KMS-11 (cell line): Measurements from ENCODE around the gene KLF9.

Experiments used
- H2AFZ ChIP-seq: fragments of 200-600 bp; sonication (generic); 2 replicates; pipeline ENCODE4 v1.6.1; 2016; ENCODE audit warnings: antibody characterized with exemption, mixed run types, low read depth
- H3K27ac ChIP-seq: fragments of 200-600 bp; sonication (generic); 2 replicates; pipeline ENCODE4 v1.6.1; 2016; ENCODE audit warnings: mild to moderate bottlenecking, mixed run types
- H3K27me3 ChIP-seq: fragments of 200-600 bp; sonication (generic); 2 replicates; pipeline ENCODE4 v1.6.1; 2017; ENCODE audit warnings: mild to moderate bottlenecking, low read depth, mixed run types, moderate library complexity; ENCODE audit not compliant: insufficient read depth
- H3K36me3 ChIP-seq: fragments of 200-600 bp; sonication (generic); 2 replicates; pipeline ENCODE4 v1.6.1; 2017; ENCODE audit warnings: mild to moderate bottlenecking, mixed run types; ENCODE audit not compliant: insufficient read depth
- H3K4me1 ChIP-seq: fragments of 200-600 bp; sonication (generic); 2 replicates; pipeline ENCODE4 v1.6.1; 2016; ENCODE audit warnings: mild to moderate bottlenecking, low read depth, mixed run types; ENCODE audit not compliant: poor library complexity, severe bottlenecking
- H3K4me2 ChIP-seq: fragments of 200-600 bp; sonication (generic); 2 replicates; pipeline ENCODE4 v1.7.0; 2016; ENCODE audit warnings: mild to moderate bottlenecking, mixed run types
- H3K4me3 ChIP-seq: fragments of 200-600 bp; sonication (generic); IDR thresholded peaks from 2 replicates; pipeline ENCODE4 v1.6.1; 2017; ENCODE audit warnings: low read depth, low read length, mixed read lengths; ENCODE audit not compliant: insufficient read depth
- H3K79me2 ChIP-seq: fragments of 200-600 bp; sonication (generic); 2 replicates; pipeline ENCODE4 v1.6.1; 2016; ENCODE audit warnings: low read depth, mixed run types; ENCODE audit not compliant: insufficient read depth
- H3K9ac ChIP-seq: fragments of 200-600 bp; sonication (generic); 2 replicates; pipeline ENCODE4 v1.6.1; 2016; ENCODE audit warnings: mild to moderate bottlenecking, mixed run types
- H4K20me1 ChIP-seq: fragments of 200-600 bp; sonication (generic); 2 replicates; pipeline ENCODE4 v1.6.1; 2016; ENCODE audit warnings: mild to moderate bottlenecking, mixed run types; ENCODE audit not compliant: insufficient read depth
- TF ChIP-seq, protein P1 (sequence below): fragments of 200-600 bp; sonication (generic); conservative IDR thresholded peaks from 2 replicates; pipeline ENCODE4 v1.6.1; 2017; ENCODE audit warnings: low read depth, mild to moderate bottlenecking, antibody characterized with exemption, low read length, moderate library complexity, mixed read lengths

Gene KLF9

DNA sequence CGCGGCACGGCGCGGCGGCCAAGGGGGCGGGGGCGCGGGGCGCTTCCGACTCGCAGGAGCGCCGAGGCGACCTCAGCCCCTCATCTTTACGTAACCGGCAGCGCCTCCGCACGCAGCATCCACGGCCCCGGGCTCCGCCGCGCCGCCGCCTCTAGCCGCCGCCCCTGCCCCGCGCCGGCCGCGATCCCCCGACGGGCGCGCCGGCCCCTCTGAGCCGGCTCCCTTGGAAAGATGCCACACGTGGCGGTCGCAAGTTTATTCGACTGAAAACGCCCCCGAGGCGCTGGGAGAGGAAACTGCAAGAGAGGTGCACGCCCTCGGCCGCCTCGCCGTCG is 1.0 kb downstream of the KLF9 start:
- peak overlapping the region; percentile 89 for H3K27ac ChIP-seq
- H3K27me3 ChIP-seq, result no peaks in the 10 kb centered on the region
- H3K4me1 ChIP-seq, result peaks cover 45% of the 10 kb centered on the region
- peak overlapping the region; percentile 81 for H3K9ac ChIP-seq
- H3K4me2 ChIP-seq, result peak overlapping the region; percentile 96
- no peaks in the 10 kb centered on the region for H4K20me1 ChIP-seq
- H3K4me3 ChIP-seq, result no peak overlapping the region
- TF ChIP-seq, protein P1, sequence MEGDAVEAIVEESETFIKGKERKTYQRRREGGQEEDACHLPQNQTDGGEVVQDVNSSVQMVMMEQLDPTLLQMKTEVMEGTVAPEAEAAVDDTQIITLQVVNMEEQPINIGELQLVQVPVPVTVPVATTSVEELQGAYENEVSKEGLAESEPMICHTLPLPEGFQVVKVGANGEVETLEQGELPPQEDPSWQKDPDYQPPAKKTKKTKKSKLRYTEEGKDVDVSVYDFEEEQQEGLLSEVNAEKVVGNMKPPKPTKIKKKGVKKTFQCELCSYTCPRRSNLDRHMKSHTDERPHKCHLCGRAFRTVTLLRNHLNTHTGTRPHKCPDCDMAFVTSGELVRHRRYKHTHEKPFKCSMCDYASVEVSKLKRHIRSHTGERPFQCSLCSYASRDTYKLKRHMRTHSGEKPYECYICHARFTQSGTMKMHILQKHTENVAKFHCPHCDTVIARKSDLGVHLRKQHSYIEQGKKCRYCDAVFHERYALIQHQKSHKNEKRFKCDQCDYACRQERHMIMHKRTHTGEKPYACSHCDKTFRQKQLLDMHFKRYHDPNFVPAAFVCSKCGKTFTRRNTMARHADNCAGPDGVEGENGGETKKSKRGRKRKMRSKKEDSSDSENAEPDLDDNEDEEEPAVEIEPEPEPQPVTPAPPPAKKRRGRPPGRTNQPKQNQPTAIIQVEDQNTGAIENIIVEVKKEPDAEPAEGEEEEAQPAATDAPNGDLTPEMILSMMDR, result no peak
- H3K36me3 ChIP-seq, result no peaks in the 10 kb centered on the region
- peaks cover 33% of the 10 kb centered on the region for H3K79me2 ChIP-seq
- peak overlapping the region; percentile 67 for H2AFZ ChIP-seq

DNA sequence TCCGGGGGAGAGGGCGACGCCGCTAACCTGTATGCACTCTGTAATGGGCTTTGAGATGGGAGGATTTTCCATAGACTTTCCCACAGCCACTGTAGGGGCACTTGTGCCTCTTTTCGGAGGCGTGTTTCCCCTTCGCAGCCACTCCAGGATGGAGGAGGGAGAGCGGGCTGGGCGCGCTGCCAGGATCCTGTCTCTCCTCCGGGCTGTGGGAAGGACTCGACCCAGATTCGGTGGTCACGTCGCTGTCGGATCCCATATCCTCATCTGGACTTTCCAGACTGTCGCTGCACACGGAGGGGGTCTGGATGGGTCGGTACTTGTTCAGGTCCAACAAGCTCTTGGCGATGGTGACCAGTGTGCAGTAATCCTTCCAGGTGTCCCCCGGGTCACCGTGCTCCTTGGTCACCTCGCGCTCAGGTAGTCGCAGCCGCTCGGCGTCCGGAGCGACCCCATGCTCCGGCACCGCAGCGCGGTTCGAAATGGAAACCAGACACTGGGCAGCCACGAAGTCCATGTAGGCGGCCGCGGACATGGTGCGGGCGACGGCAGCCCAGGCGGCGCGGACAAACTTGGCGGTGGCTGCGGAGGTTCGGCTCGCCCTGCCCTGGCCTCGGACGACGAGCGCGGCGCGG is 1.5 kb downstream of the KLF9 start:
- H2AFZ ChIP-seq, result peak overlapping the region; percentile 67
- H3K27me3 ChIP-seq, result no peaks in the 10 kb centered on the region
- H3K79me2 ChIP-seq, result peaks cover 37% of the 10 kb centered on the region
- TF ChIP-seq, protein P1, result no peak
- H3K27ac ChIP-seq, result peak overlapping the region; percentile 89
- no peaks in the 10 kb centered on the region for H3K36me3 ChIP-seq
- H3K4me3 ChIP-seq, result no peak overlapping the region
- peak overlapping the region; percentile 96 for H3K4me2 ChIP-seq
- peak overlapping the region; percentile 81 for H3K9ac ChIP-seq
- no peaks in the 10 kb centered on the region for H4K20me1 ChIP-seq
- H3K4me1 ChIP-seq, result peaks cover 46% of the 10 kb centered on the region

DNA sequence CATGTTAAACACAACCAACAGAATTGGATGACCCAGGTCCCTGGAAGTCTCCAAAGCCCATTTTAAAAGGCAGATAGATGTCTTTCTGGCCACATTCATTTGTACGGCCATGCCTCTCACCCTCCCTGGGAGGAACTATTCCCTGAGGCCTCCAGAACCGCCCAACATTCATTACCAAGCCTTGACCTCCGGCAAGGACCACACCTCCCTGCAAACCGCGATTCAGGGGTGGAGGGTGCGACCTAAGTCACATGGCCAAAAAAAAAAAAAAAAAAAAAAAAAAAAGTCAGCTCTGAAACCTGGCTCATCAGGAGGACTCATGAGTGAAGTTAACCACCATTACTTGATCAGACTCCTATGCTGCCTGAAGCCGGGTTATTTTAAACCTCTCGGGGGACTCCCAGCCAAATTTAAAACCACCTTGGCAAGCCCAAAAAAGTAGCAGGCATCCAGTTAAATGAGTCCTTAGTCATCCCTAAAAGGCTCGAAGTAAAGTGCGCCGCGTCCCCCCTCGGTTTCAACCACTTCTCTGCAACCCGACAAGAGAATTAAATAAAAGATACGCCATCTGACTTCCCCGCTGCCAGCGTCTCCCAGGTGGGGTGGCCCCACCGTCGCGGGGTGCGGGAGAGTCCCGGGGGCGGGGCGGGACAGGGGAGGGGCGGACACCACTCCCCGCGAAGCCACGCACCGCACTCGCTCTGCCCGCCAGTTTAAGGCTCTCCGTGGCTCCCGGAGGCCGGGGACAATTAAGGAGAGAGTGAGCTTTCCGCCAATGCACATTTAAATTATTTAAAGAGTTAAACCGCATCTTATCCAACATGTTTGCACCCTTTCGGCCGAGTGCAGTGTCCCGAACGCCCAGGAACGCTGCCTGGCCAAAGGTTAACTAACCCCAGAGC is 2.3 kb downstream of the KLF9 start:
- peak overlapping the region; percentile 67 for H2AFZ ChIP-seq
- TF ChIP-seq, protein P1, result no peak
- peaks cover 45% of the 10 kb centered on the region for H3K79me2 ChIP-seq
- H3K27ac ChIP-seq, result peak overlapping the region; percentile 89
- no peaks in the 10 kb centered on the region for H4K20me1 ChIP-seq
- peak overlapping the region; percentile 96 for H3K4me2 ChIP-seq
- H3K4me1 ChIP-seq, result peaks cover 47% of the 10 kb centered on the region
- H3K27me3 ChIP-seq, result no peaks in the 10 kb centered on the region
- peak overlapping the region; percentile 81 for H3K9ac ChIP-seq
- no peaks in the 10 kb centered on the region for H3K36me3 ChIP-seq
- H3K4me3 ChIP-seq, result no peak overlapping the region

DNA sequence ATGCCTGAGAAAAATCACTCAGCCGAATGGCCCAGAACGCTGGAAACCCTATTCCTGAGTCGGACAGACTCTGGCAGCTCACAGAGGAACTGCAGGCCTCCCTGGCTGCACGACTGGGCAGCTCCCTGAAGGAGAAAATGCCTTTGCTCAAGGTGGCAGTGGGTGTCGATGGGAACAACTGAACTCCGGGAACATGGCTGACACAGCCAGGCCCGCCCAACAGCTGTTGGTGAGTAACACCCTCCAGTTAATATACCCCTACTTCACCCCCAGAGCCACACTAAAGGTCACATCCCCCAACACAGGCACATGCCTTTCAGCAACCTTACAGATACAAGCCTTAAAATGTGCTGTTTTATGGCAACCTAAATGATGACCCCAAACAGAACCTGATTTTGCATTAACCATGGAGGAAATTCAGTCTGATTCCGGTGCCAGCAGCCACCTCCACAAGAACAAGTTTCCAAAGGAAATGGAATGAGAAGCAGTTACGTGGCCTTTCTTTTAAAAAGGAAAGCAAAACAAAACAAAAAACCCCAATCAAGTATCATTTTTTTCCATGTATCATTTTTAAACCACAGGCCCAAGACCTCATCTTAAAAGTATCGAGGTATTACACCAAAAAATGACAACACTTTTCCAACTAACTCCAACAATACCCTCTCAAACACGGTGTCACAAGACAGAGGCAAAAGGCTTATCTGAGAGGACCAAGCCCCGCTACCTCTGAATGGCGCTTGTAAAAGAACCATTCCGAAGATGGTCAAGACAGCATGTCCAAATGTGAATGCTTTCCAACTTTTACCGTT is 3.1 kb downstream of the KLF9 start:
- H3K4me3 ChIP-seq, result no peak overlapping the region
- TF ChIP-seq, protein P1, result no peak
- peak overlapping the region; percentile 89 for H3K27ac ChIP-seq
- H3K4me1 ChIP-seq, result peaks cover 46% of the 10 kb centered on the region
- no peaks in the 10 kb centered on the region for H4K20me1 ChIP-seq
- H3K4me2 ChIP-seq, result peak overlapping the region; percentile 96
- H3K27me3 ChIP-seq, result no peaks in the 10 kb centered on the region
- H3K9ac ChIP-seq, result peak overlapping the region; percentile 81
- H3K36me3 ChIP-seq, result no peaks in the 10 kb centered on the region
- peak overlapping the region; percentile 67 for H2AFZ ChIP-seq
- peaks cover 54% of the 10 kb centered on the region for H3K79me2 ChIP-seq
